H9 (cell line): ENCODE data around the gene KPTN. TPM values are rescaled to one million over a fixed set of nuclear protein-coding genes. Genes with fewer than 3 reads are reported as not detected.

Source experiments
- DNase-seq: peaks from one replicate; pipeline ENCODE4 v3.0.0-alpha.2; 2017
- H2AFZ ChIP-seq: one replicate; pipeline ENCODE4 v1.6.1; 2013; ENCODE audit warnings: mild to moderate bottlenecking, low read length, control low read depth, moderate library complexity
- H2AK5ac ChIP-seq: 2 replicates; pipeline ENCODE4 v1.6.1; 2013; ENCODE audit warnings: low read length, control low read depth, mixed read lengths; ENCODE audit not compliant: insufficient read length
- H2BK120ac ChIP-seq: one replicate; pipeline ENCODE4 v1.6.1; 2013; ENCODE audit warnings: low read depth, mild to moderate bottlenecking, low read length, control low read depth, inconsistent platforms; ENCODE audit not compliant: poor library complexity, severe bottlenecking
- H2BK12ac ChIP-seq: 2 replicates; pipeline ENCODE4 v1.6.1; 2013; ENCODE audit warnings: low read length, control low read depth, mixed read lengths, low read depth; ENCODE audit not compliant: insufficient read length
- H2BK15ac ChIP-seq: 2 replicates; pipeline ENCODE4 v1.6.1; 2013; ENCODE audit warnings: low read depth, low read length, control low read depth
- H2BK20ac ChIP-seq: one replicate; pipeline ENCODE4 v1.6.1; 2013; ENCODE audit warnings: low read depth, mild to moderate bottlenecking, low read length, control low read depth, inconsistent platforms; ENCODE audit not compliant: poor library complexity, severe bottlenecking
- H2BK5ac ChIP-seq: 2 replicates; pipeline ENCODE4 v1.6.1; 2013; ENCODE audit warnings: low read length, control low read depth, mixed read lengths; ENCODE audit not compliant: insufficient read length
- H3K14ac ChIP-seq: 2 replicates; pipeline ENCODE4 v1.6.1; 2013; ENCODE audit warnings: low read length, control low read depth; ENCODE audit not compliant: insufficient read depth
- H3K18ac ChIP-seq: 2 replicates; pipeline ENCODE4 v1.6.1; 2013; ENCODE audit warnings: low read depth, mild to moderate bottlenecking, mixed read lengths, low read length, control low read depth; ENCODE audit not compliant: insufficient read length
- H3K23ac ChIP-seq: 2 replicates; pipeline ENCODE4 v1.6.1; 2013; ENCODE audit warnings: low read length, control low read depth, mixed read lengths, low read depth; ENCODE audit not compliant: insufficient read length
- H3K23me2 ChIP-seq: 2 replicates; pipeline ENCODE4 v1.6.1; 2013; ENCODE audit warnings: low read depth, mild to moderate bottlenecking, mixed read lengths, low read length, control low read depth; ENCODE audit not compliant: insufficient read length, poor library complexity, severe bottlenecking
- H3K27ac ChIP-seq: 2 replicates; pipeline ENCODE4 v1.5.1; 2013; ENCODE audit warnings: low read length, control low read depth, mixed read lengths, low read depth; ENCODE audit not compliant: insufficient read length
- H3K27me3 ChIP-seq: 2 replicates; pipeline ENCODE4 v1.6.1; 2013; ENCODE audit warnings: low read length, control low read depth, inconsistent platforms; ENCODE audit not compliant: insufficient read depth
- H3K4ac ChIP-seq: 2 replicates; pipeline ENCODE4 v1.6.1; 2013; ENCODE audit warnings: low read depth, mild to moderate bottlenecking, control low read depth, inconsistent platforms, low read length, moderate library complexity
- H3K4me1 ChIP-seq: 2 replicates; pipeline ENCODE4 v1.6.1; 2013; ENCODE audit warnings: low read length, control low read depth, inconsistent platforms; ENCODE audit not compliant: insufficient read depth
- H3K4me2 ChIP-seq: 2 replicates; pipeline ENCODE4 v1.6.1; 2013; ENCODE audit warnings: low read length, control low read depth, mixed read lengths; ENCODE audit not compliant: insufficient read length, insufficient read depth
- H3K56ac ChIP-seq: 2 replicates; pipeline ENCODE4 v1.6.1; 2013; ENCODE audit warnings: low read depth, mild to moderate bottlenecking, mixed read lengths, low read length, control low read depth; ENCODE audit not compliant: insufficient read length
- H3K79me1 ChIP-seq: 2 replicates; pipeline ENCODE4 v1.6.1; 2013; ENCODE audit warnings: low read depth, mild to moderate bottlenecking, moderate library complexity, low read length, control low read depth, inconsistent platforms; ENCODE audit not compliant: insufficient read depth, poor library complexity, severe bottlenecking
- H3K79me2 ChIP-seq: 2 replicates; pipeline ENCODE4 v1.6.1; 2013; ENCODE audit warnings: low read length, control low read depth, inconsistent platforms; ENCODE audit not compliant: insufficient read depth
- H3K9ac ChIP-seq: 2 replicates; pipeline ENCODE4 v1.6.1; 2013; ENCODE audit warnings: low read length, control low read depth, mixed read lengths; ENCODE audit not compliant: insufficient read length; ENCODE audit errors: extremely low read depth
- H3K9me3 ChIP-seq: one replicate; pipeline ENCODE4 v1.6.1; 2013; ENCODE audit warnings: low read depth, low read length, inconsistent platforms; ENCODE audit not compliant: control insufficient read depth
- H3T11ph ChIP-seq: one replicate; pipeline ENCODE4 v1.6.1; 2013; ENCODE audit warnings: mild to moderate bottlenecking, low read length, control low read depth, inconsistent platforms
- H4K20me1 ChIP-seq: one replicate; pipeline ENCODE4 v1.6.1; 2013; ENCODE audit not compliant: control insufficient read depth, insufficient read length, insufficient read depth
- H4K5ac ChIP-seq: 2 replicates; pipeline ENCODE4 v1.6.1; 2013; ENCODE audit warnings: low read depth, mild to moderate bottlenecking, mixed read lengths, low read length, control low read depth; ENCODE audit not compliant: insufficient read length
- H4K8ac ChIP-seq: replicated peaks from 2 replicates; pipeline ENCODE4 v1.6.1; 2013; ENCODE audit warnings: low read length, control low read depth, mixed read lengths, low read depth; ENCODE audit not compliant: insufficient read length
- H4K91ac ChIP-seq: 2 replicates; pipeline ENCODE4 v1.6.1; 2013; ENCODE audit warnings: low read depth, mild to moderate bottlenecking, moderate library complexity, mixed read lengths, low read length, control low read depth; ENCODE audit not compliant: insufficient read length
- H3K27ac Mint-ChIP-seq, 3 experiments: 2 replicates in 2 of 3; 3 replicates in 1 of 3; pipeline ENCODE4 v1.8.0; 2020 to 2021; ENCODE audit warnings: mixed read lengths in 3 of 3, mild to moderate bottlenecking in 1 of 3, moderate library complexity in 1 of 3
- H3K27me3 Mint-ChIP-seq: 2 replicates; pipeline ENCODE4 v1.8.0; 2021; ENCODE audit warnings: low read depth, mild to moderate bottlenecking, moderate library complexity, mixed read lengths
- H3K36me3 Mint-ChIP-seq, 3 experiments: 2 replicates in 2 of 3; 3 replicates in 1 of 3; pipeline ENCODE4 v1.8.0; 2020 to 2021; ENCODE audit warnings: low read depth in 3 of 3, mixed read lengths in 3 of 3; ENCODE audit not compliant: insufficient read depth in 1 of 3
- H3K4me1 Mint-ChIP-seq, 2 experiments: 2 replicates each; pipeline ENCODE4 v1.8.0; 2020; ENCODE audit warnings: mixed read lengths in 2 of 2
- H3K4me3 Mint-ChIP-seq, 2 experiments: 2 replicates in 1 of 2; 3 replicates in 1 of 2; pipeline ENCODE4 v1.8.0; 2020 to 2021; ENCODE audit warnings: mild to moderate bottlenecking in 2 of 2, mixed read lengths in 2 of 2, moderate library complexity in 1 of 2
- H3K9me3 Mint-ChIP-seq, 2 experiments: 2 replicates in 1 of 2; 3 replicates in 1 of 2; pipeline ENCODE4 v1.8.0; 2020; ENCODE audit warnings: mild to moderate bottlenecking in 2 of 2, mixed read lengths in 2 of 2, moderate library complexity in 1 of 2
- WGBS: extraction: QIAGEN DNeasy Blood & Tissue Kit; methylation state at CpG from one replicate; pipeline ENCODE4 v1.1.7; 2013; ENCODE audit warnings: missing lambda C conversion rate, low lambda C conversion rate, mixed read lengths; ENCODE audit not compliant: insufficient read length; ENCODE audit errors: extremely low coverage; 5-methylcytosine and 5-hydroxymethylcytosine counted together
- total RNA-seq: library from RNA; stranded (reverse); gene quantifications from 2 replicates; pipeline ENCODE4 v1.2.1, GENCODE V29; 2021
- TF ChIP-seq, protein P1 (sequence below): fragments of 200-600 bp; sonication (generic); conservative IDR thresholded peaks from 3 replicates; pipeline ENCODE4 v1.8.0; 2021; ENCODE audit warnings: antibody characterized with exemption, mild to moderate bottlenecking

KPTN gene
- total RNA-seq, 1 experiment from 2014 or later, result 35.4 TPM

DNA sequence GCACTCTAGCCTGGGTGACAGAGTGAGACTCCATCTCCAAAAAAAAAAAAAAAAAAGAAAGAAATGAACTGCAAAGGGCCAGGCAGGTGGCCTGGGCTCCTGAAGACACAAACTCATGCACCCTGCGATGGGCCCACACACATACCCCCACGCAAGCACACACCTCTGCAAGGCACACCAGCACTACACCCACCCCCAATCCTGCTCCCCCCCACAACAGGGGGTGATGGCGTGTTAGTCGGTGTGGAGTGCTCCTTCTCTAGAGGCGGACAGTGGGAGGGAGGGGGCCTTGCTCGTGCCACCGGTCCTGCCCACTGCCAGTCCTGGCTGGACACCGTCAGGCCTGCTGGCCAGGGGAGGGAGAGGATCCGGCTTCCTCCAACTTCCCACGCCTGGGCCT, 10.7 kb downstream of the KPTN start:
- peaks cover 20% of the 10 kb centered on the region for H3K27me3 Mint-ChIP-seq
- Histone ChIP-seq H3K79me2 (no peaks in the 10 kb centered on the region; the same call in 1 of the 2 replicates), H4K8ac (no peak overlapping the region), H2BK15ac (no peak overlapping the region), H3K23me2 (peaks cover 13% of the 10 kb centered on the region), H3K4me2 (no peak overlapping the region), H3K56ac (no peak overlapping the region), H3K23ac (no peak overlapping the region), H3K9me3 (no peaks in the 10 kb centered on the region), H3K27me3 (no peaks in the 10 kb centered on the region), H3K18ac (no peak overlapping the region), H4K5ac (no peak overlapping the region), H4K91ac (no peak overlapping the region), H2AK5ac (no peak overlapping the region), H3K9ac (no peak overlapping the region), H2BK120ac (no peak overlapping the region), H3K79me1 (no peaks in the 10 kb centered on the region), H3T11ph (no peak overlapping the region), H4K20me1 (no peaks in the 10 kb centered on the region), H3K27ac (no peak overlapping the region), H2AFZ (no peak overlapping the region), H3K4ac (no peak overlapping the region), H2BK20ac (no peak overlapping the region), H2BK5ac (no peak overlapping the region), H2BK12ac (no peak overlapping the region), H3K14ac (no peak overlapping the region; the same call in 1 of the 2 replicates), H3K4me1 (peaks cover 7% of the 10 kb centered on the region; the same call in 1 of the 2 replicates)
- H3K4me1 Mint-ChIP-seq, result peaks cover 13 to 33% of the 10 kb centered on the region in 2 experiments
- H3K4me3 Mint-ChIP-seq, result no peak overlapping the region
- peaks cover 0 to 9% (median 4%) of the 10 kb centered on the region in 3 experiments; a peak in 5 of 7 replicates for H3K36me3 Mint-ChIP-seq
- WGBS, result no CpG with 5 or more reads among the region's 10 CpGs
- TF ChIP-seq, protein P1, sequence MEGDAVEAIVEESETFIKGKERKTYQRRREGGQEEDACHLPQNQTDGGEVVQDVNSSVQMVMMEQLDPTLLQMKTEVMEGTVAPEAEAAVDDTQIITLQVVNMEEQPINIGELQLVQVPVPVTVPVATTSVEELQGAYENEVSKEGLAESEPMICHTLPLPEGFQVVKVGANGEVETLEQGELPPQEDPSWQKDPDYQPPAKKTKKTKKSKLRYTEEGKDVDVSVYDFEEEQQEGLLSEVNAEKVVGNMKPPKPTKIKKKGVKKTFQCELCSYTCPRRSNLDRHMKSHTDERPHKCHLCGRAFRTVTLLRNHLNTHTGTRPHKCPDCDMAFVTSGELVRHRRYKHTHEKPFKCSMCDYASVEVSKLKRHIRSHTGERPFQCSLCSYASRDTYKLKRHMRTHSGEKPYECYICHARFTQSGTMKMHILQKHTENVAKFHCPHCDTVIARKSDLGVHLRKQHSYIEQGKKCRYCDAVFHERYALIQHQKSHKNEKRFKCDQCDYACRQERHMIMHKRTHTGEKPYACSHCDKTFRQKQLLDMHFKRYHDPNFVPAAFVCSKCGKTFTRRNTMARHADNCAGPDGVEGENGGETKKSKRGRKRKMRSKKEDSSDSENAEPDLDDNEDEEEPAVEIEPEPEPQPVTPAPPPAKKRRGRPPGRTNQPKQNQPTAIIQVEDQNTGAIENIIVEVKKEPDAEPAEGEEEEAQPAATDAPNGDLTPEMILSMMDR, result no peak
- H3K27ac Mint-ChIP-seq, result no peak overlapping the region; a peak in 1 of 7 replicates
- H3K9me3 Mint-ChIP-seq, result no peaks in the 10 kb centered on the region; a peak in 1 of 5 replicates
- no peak for DNase-seq
